Hepatocyte (in vitro differentiated cells): Measurements from ENCODE around the gene GRID2IP. TPM values are rescaled to one million over a fixed set of nuclear protein-coding genes. Genes with fewer than 3 reads are reported as not detected.

Experiments
- DNase-seq: peaks from one replicate; pipeline ENCODE4 v3.0.0-alpha.2; 2016; ENCODE audit warnings: low spot score
- H2AFZ ChIP-seq: fragments of 200-600 bp; sonication (generic); 2 replicates; pipeline ENCODE4 v1.6.0; 2016; ENCODE audit warnings: antibody characterized with exemption, mild to moderate bottlenecking
- H3K27ac ChIP-seq: fragments of 200-600 bp; sonication (generic); 2 replicates; pipeline ENCODE4 v1.5.1; 2016; ENCODE audit warnings: mild to moderate bottlenecking
- H3K27me3 ChIP-seq: fragments of 200-600 bp; sonication (generic); 2 replicates; pipeline ENCODE4 v1.6.1; 2016
- H3K36me3 ChIP-seq: fragments of 200-600 bp; sonication (generic); replicated peaks from 2 replicates; pipeline ENCODE4 v1.5.1; 2016; ENCODE audit warnings: low read depth; ENCODE audit not compliant: insufficient read depth
- H3K4me1 ChIP-seq: fragments of 200-600 bp; sonication (generic); 2 replicates; pipeline ENCODE4 v1.5.1; 2016; ENCODE audit warnings: mild to moderate bottlenecking, moderate library complexity; ENCODE audit not compliant: insufficient read depth
- H3K4me2 ChIP-seq: fragments of 200-600 bp; sonication (generic); 2 replicates; pipeline ENCODE4 v1.6.0; 2016
- H3K4me3 ChIP-seq: fragments of 200-600 bp; sonication (generic); 2 replicates; pipeline ENCODE4 v1.5.1; 2016; ENCODE audit warnings: mild to moderate bottlenecking
- H3K79me2 ChIP-seq: fragments of 200-600 bp; sonication (generic); 2 replicates; pipeline ENCODE4 v1.6.0; 2017; ENCODE audit warnings: mild to moderate bottlenecking
- H3K9me2 ChIP-seq: fragments of 200-600 bp; sonication (generic); replicated peaks from 2 replicates; pipeline ENCODE4 v1.6.0; 2017; ENCODE audit warnings: mild to moderate bottlenecking; ENCODE audit not compliant: insufficient read depth
- H3K9me3 ChIP-seq: fragments of 200-600 bp; sonication (generic); 2 replicates; pipeline ENCODE4 v1.5.1; 2016; ENCODE audit warnings: low read depth, mild to moderate bottlenecking
- H4K20me1 ChIP-seq: fragments of 200-600 bp; sonication (generic); 2 replicates; pipeline ENCODE4 v1.6.0; 2016; ENCODE audit warnings: mild to moderate bottlenecking; ENCODE audit not compliant: insufficient read depth, poor library complexity, severe bottlenecking
- EZH2 ChIP-seq: fragments of 200-600 bp; sonication (generic); IDR thresholded peaks from 2 replicates; pipeline ENCODE4 v1.6.1; 2016; ENCODE audit warnings: antibody characterized with exemption, mild to moderate bottlenecking, borderline replicate concordance
- EZH2phosphoT487 ChIP-seq: fragments of 200-600 bp; sonication (generic); IDR thresholded peaks from one replicate; pipeline ENCODE4 v1.6.1; 2018; ENCODE audit warnings: antibody characterized with exemption, mild to moderate bottlenecking, low read depth, moderate library complexity; ENCODE audit not compliant: unreplicated experiment, severe bottlenecking
- WGBS: methylation state at CpG from one replicate; pipeline ENCODE4 v1.1.6; 2016; ENCODE audit warnings: low lambda C conversion rate; ENCODE audit errors: missing lambda C conversion rate; 5-methylcytosine and 5-hydroxymethylcytosine counted together
- polyA plus RNA-seq: library from polyadenylated mRNA; unstranded; fragments of >200 nt; fragmentation: Nextera tagmentation; extraction: Ambion mirVana; gene quantifications from 2 replicates; pipeline ENCODE4 v1.2.1, GENCODE V29; 2016
- total RNA-seq: library from RNA; depleted of rRNA; stranded (reverse); fragments of >200 nt; gene quantifications from 2 replicates; pipeline ENCODE4 v1.2.3, GENCODE V29; 2014
- TF ChIP-seq, protein P1 (sequence below): fragments of 200-600 bp; sonication (generic); IDR thresholded peaks from 2 replicates; pipeline ENCODE4 v1.5.1; 2016; ENCODE audit warnings: antibody characterized with exemption, mild to moderate bottlenecking; ENCODE audit not compliant: poor library complexity

The GRID2IP gene
- total and polyA plus RNA-seq, 2 experiments from 2014 or later, result 0.25 to 0.73 TPM

DNA sequence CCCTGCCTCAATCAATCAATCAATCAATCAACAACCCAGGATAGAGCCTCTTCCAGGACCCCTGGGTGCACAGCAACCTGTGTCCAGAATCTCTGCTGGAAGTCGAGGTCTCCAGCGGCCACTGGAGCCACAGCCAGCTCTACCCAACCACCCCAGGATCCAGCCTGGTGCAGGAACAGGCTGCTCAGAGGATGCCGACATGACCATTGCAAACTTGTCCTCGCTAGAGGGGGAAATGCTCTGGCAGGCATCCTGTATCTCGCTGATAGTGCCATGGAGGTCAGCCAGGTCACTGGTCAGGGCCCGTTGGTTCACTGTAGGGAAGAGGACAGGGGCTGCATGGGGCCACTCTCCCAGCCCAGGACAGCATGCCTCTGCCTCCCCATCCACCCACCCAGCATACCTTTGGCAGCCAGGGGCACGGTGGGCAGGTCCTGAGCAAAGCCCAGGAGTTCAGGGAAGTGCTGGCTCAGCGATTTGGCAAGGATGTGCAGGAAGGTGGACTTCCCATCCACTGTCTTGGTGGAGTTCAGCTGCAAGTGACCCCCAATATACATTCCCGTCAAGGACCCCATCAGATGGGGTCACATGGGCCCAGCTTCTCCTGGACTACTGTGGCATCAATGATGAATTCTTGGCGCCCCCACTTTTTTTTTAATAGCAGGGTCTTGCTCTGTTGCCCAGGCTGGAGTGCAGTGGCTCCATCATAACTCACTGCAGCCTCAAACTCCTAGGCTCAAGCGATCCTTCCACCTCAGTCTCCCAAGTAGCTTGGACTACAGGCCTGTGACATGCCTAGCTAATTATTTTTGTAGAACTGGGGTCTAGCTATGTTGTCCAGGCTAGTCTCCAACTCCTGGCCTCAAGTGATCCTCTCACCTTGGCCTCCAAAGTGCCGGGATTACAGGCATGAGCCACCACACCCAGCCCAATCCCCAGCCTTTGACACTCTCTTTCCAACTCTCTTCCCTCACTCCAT lies 49.4 kb downstream of the GRID2IP start:
- Histone ChIP-seq H3K27ac (no peak overlapping the region), H3K9me3 (no peaks in the 10 kb centered on the region), H3K4me3 (no peak overlapping the region), H3K4me1 (peaks cover 5% of the 10 kb centered on the region), H3K36me3 (no peaks in the 10 kb centered on the region), H3K79me2 (no peaks in the 10 kb centered on the region), H3K9me2 (no peaks in the 10 kb centered on the region), H2AFZ (no peak overlapping the region), H3K4me2 (no peak overlapping the region), H4K20me1 (no peaks in the 10 kb centered on the region), H3K27me3 (no peaks in the 10 kb centered on the region)
- TF ChIP-seq EZH2phosphoT487 (no peak), EZH2 (no peak)
- TF ChIP-seq, protein P1, sequence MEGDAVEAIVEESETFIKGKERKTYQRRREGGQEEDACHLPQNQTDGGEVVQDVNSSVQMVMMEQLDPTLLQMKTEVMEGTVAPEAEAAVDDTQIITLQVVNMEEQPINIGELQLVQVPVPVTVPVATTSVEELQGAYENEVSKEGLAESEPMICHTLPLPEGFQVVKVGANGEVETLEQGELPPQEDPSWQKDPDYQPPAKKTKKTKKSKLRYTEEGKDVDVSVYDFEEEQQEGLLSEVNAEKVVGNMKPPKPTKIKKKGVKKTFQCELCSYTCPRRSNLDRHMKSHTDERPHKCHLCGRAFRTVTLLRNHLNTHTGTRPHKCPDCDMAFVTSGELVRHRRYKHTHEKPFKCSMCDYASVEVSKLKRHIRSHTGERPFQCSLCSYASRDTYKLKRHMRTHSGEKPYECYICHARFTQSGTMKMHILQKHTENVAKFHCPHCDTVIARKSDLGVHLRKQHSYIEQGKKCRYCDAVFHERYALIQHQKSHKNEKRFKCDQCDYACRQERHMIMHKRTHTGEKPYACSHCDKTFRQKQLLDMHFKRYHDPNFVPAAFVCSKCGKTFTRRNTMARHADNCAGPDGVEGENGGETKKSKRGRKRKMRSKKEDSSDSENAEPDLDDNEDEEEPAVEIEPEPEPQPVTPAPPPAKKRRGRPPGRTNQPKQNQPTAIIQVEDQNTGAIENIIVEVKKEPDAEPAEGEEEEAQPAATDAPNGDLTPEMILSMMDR, result no peak
- WGBS, result 91% methylated on average over 12 of the region's 12 CpGs
- no peak for DNase-seq

DNA sequence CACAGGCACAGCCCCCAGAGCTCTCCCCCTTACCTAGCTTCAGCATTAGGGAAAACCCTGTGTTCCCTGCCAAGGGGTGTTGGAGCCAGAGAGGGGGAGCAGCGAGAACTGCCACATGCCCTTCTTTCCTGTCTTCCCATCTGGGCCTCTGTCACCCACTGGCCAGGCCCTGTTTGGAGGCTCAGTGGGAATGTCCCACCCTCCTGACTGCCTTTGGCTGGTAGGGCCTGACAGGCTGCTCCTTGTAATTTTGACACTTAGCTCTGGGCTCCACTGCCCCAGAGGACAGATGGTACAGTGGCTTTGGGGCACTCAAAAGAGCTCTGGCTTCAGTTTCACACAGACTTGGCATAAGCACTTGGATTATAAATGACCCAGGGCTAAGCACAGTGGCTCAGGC lies 50.6 kb downstream of the GRID2IP start:
- Histone ChIP-seq H3K36me3 (no peaks in the 10 kb centered on the region), H4K20me1 (no peaks in the 10 kb centered on the region), H2AFZ (no peak overlapping the region), H3K4me1 (peaks cover 5% of the 10 kb centered on the region), H3K27me3 (no peaks in the 10 kb centered on the region), H3K79me2 (no peaks in the 10 kb centered on the region), H3K9me3 (no peaks in the 10 kb centered on the region), H3K4me2 (no peak overlapping the region), H3K9me2 (no peaks in the 10 kb centered on the region), H3K4me3 (no peak overlapping the region), H3K27ac (no peak overlapping the region)
- WGBS, result 90% methylated on average over 1 of the region's 1 CpG
- DNase-seq, result no peak
- TF ChIP-seq EZH2phosphoT487 (no peak), EZH2 (no peak)
- TF ChIP-seq, protein P1, result no peak

DNA sequence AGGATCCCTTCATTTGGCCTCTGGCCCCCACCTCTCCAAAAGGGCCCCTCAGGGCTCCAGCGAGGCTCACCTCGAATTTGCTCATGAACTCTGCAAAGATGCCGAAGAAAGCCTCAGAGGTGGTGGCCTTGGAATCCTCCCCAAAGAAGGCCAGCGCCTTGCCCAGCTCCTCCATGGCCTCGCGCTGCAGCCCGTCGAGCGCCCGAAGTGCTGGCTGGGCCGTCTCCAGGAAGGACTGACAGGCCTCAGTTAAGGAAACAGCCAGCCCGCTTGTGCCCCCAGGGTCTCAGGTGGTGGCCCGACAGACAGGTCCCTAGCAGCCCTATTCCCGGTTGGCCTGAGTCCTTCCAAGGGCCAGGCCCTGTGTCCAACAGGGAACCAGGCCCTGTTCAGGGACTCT lies 53.3 kb downstream of the GRID2IP start:
- no peak for DNase-seq
- 88% methylated on average over 14 of the region's 14 CpGs for WGBS
- H3K9me3 ChIP-seq, result no peaks in the 10 kb centered on the region

More for the DNA sequence above, 53.3 kb downstream of the GRID2IP start:
- Histone ChIP-seq H3K27ac (no peak overlapping the region), H3K4me2 (no peak overlapping the region), H3K4me1 (peaks cover 3% of the 10 kb centered on the region), H2AFZ (no peak overlapping the region), H3K9me2 (no peaks in the 10 kb centered on the region), H3K36me3 (no peaks in the 10 kb centered on the region), H3K79me2 (no peaks in the 10 kb centered on the region), H3K4me3 (no peak overlapping the region), H4K20me1 (no peaks in the 10 kb centered on the region), H3K27me3 (no peaks in the 10 kb centered on the region)
- no peak for TF ChIP-seq EZH2
- TF ChIP-seq, protein P1, result no peak
- no peak for TF ChIP-seq EZH2phosphoT487
